HG03575 (cell line): ENCODE results near the gene SYT8.

Experiments
- ATAC-seq: cut with Tn5 transposase; IDR thresholded peaks from one replicate; pipeline ENCODE4 v1.9.1; 2021; ENCODE audit not compliant: unreplicated experiment, insufficient number of reproducible peaks, low FRiP score; ENCODE audit errors: extremely low read depth

SYT8 gene

DNA sequence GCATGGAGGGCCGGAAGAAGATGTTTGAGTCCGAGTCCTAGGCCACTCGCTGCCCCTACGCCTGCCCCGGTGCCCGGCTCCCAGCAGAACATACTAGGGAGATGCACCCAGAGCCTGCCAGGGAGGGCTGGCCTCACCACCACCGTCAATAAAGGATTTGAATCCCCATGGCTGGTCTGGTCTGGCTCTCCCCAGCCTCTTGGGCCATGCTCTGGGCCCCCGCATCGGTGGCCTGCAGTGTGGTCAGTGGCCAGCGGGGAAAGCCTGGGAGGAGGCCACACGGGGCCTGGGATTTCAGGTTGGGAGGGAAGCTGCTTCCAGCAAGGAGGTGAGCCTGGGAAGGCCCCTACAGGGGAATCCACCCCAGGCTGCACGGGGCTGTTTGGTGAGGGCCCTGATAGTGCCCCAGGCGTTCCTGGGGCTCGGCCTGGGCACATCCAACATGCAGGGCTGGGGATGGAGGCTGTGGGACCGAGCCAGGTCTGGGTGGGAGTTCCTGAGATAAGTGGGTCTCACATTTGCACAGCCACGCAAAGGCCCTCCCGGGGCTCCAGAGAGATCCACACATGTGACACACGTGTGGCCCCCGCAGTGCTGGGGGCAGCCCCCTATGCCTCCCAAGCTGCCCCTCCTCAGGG lies 6.8 kb downstream of the SYT8 start:
- ATAC-seq: no peak

- no peak for ATAC-seq
Measured at GRCh38 chr11:1842149-1843097, 7.6 kb downstream of the SYT8 start.

DNA sequence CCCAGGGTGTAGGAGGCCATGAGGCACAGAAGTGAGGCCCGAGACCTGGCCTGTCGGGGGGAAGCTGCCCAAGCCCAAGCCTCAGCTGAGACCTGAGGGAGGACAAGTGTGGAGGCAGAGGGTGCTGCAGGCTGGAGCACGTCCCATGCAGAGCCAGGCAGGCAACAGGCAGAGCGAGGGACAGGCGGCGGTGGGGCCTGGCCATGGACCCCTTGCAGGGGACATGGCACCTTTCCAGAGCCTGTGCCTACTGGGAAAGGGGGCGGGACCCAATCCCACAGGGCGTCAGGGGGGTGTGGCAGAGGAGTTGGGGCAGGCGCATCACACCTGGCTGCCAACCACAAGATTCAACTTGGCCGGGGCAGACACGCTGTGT lies 8.3 kb downstream of the SYT8 start:
- ATAC-seq: no peak

DNA sequence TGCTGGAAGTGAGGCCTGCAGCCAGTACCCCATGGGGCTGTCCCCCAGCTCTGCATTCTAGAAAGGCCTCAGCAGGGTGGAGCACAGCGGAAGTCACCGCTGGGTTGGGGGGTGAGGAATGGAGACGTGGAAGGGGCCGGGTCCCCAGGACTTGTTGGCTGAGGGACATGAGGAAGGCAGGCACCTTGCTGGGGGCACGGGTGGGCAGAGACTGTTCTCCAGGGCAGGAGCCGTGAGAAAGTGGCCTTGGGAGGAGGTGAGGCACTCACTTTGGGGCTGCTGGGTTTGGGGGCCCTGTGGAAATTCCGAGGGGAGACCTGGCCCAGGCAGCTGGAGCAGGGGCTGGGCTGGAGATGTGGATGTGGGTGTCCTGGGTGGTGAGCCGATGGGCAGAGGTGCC lies 9.0 kb downstream of the SYT8 start:
- ATAC-seq: no peak

DNA sequence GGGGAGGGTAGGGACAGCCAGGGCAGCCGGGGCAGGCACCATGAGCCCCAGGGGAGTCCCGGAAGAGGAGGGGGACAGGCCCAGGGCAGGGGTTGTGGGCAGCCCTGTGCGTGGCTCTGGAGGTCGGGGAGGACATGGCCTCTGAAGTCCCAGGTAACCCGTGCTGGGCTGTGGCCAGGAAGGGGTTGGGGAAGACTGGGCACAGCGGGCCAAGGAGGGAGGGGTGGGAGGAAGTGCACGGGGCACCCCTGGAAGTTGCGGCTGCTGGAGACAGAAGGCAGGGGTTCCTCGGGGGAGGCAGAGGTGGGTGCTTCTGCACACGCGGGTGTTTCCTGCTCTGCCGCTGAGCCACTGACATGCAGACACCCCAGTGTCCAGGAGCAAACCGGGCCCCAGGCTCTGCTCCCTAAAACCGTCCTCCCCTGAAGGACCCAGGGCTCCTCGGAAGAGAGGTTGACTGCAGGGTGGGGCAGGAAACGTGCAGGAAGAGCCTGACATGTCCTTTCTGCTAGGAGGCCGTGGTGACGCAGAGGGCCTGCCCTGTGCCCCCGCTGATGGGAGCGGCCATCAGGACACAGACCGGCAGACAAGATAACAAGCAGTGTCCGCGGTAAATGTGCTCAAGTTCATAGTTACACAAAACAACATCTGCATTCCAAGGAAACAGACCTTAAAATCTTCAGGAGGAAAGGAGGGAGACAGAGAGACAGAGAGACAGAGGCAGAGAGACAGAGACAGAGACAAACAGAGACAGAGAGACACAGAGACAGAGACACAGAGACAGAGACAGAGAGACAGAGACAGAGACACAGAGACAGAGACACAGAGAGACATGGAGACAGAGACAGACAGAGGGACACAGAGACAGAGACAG lies 9.7 kb downstream of the SYT8 start:
- no peak for ATAC-seq

GRCh38 chr11:1845095-1845429 lies 10.3 kb downstream of the SYT8 start:
- ATAC-seq: no peak

- no peak for ATAC-seq
Measured at GRCh38 chr11:1845561-1846452, 11.0 kb downstream of the SYT8 start.

DNA sequence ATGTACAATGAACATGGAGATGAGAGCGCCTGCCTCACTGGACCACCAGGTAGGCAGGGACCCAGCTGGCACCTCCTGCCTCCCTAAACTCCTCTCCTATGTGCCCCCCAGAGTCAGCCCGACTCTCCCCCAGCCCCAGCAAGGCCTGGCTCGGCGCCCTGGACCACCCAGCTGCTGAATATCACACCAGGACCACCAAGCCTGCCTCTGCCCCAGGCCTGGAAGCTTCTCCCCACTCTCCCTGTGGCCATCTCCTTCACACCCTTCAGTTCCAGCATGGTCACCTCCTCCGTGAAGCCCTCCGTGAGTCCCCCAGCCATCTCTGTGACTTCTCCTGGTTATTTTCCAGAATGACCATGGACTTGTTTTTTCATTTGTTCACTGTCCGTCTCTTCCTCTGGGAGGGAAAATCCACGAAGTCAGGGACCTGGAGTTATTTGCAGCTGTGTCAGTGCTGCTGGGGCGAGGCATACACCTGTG lies 11.7 kb downstream of the SYT8 start:
- no peak for ATAC-seq

- no peak for ATAC-seq
Measured at GRCh38 chr11:1847006-1847735, 12.4 kb downstream of the SYT8 start.

DNA sequence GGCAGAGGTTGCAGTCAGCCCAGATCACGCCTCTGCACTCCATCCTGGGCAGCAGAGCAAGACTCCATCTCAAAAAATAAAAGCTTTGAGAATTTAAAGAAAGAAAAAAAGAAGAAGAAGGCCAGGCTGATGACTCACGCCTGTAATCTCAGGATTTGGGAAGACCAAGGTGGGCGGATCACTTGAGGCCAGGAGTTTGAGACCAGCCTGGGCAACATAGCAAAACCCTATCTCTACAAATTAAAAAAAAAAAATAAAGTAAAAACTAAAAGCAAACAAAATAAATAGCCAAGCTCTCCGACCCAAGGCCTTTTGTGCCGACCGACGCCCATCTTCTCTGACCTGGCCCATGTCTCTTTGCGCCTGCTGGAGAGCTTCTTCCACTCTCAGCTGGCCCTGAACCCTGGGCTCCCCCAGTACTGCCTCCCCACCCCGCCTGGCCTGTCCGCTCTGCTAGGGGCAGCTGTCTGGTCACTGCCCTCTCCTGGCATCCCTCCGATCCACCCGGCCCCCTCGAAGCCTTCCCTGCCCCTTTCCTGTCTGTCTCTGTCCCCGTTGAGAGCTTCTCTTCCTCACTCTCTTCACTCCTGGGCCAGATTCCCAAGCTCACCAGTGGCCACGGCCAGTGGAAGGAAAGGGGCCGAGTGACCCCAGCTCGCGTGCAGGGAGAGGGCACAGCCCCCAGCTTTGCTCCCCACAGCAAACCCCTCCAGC lies 13.3 kb downstream of the SYT8 start:
- no peak for ATAC-seq

DNA sequence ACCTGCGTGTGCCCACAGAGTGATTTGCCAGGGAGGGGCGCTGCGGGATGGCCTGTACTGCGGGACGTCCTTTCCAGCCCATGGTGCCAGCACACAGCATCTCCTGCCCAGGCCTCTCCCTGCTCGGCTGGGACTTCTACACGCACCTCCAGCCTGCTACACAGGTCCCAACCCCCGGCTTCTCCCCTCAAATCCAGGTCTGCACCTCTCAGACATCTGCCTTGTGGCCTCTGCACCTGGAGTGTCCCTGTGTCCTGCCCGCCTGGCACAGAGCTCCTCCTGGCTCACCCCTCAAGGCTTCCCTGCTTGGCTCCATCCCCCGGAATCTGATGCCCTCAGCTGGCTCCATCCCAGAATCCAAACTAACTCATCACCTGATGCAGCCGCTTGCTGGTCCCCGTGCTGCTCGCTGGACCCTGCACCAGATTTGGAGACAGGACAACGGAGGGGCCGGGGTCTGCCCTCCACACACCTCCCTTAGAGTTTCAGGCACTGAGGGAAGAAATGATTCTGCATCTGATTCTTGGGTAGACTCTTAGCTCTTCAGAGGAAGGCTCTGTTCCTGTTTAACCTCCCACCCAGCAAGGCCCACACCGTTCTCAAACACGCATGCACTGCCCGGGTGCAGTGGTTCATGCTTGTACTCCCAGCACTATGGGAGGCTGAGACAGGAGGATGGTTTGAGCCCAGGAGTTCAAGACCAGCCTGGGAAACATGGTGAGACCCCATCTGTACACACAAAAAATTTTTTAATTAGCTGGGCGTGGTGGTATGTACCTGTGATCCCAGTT lies 14.0 kb downstream of the SYT8 start:
- ATAC-seq: no peak

DNA sequence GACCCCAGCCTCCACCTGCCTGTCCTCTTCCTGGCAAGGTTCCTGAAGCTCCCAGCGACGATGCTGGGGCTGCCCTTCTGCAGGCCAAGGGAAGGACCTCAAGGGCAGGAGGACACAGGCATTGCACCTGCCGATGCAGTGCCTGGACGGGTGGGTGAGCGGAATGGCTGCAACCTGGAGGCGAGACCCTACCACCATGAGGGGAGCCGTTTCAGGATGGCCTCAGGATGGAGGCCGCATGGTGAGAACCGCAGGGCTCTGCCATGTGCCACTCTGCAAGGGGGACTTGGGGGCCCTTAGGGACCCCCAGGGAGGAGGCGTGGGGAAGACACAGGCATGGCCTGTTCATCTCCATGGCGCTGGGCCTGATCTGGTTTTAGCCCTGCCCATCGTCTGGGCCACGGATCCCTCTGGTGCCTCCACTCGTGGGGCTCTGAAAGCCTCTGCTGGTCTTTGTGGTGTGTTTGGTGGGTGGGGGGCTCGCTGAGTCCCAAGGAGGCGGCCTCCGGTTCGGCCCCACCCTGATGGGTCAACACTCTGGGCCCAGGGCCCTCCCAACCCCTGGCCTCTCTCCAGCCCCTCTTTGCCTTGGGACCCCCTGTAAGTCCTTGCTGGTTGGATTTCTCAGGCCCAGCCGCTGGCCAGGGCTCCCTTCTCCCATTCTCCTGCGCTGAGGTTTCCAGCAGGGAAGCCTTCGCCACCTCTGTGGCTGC lies 16.8 kb downstream of the SYT8 start:
- no peak for ATAC-seq

DNA sequence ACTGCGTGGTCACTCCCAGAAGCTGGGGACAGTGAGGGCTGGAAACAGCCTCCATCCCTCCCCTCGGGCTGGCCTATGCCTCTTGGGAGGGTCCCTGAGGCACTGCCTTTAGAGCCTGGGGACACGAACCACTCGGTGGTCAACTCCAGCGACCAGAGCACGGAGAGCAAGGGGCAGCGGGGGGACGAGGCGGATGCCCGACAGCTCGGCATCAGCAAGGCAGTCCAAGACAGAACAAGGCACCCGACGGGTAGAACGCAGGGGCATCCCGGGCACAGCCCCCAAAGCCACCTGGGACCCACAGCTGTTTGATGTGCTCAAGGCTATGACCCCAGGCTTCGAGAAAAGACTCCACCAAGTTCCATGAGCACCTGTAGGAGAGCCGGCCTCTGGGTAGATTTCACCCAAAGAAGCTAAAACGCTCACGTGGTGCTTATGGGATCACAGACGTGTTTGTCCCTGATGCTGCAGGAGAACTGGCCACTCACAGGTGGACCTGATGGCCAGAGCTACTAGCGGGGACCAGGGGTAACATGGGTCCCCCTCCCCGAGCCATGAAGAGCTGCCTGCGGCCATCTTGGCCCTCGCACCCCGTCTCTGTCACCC lies 17.6 kb downstream of the SYT8 start:
- ATAC-seq: no peak

GRCh38 chr11:1852877-1853276 lies 18.1 kb downstream of the SYT8 start, which contains the start of gene LSP1:
Gene LSP1, plus strand, starts transcription at chr11:1853084. Its CDS starts 61 bp downstream, at chr11:1853145.
- peak; percentile 19 for ATAC-seq

- ATAC-seq: no peak
Measured at GRCh38 chr11:1853376-1854131, 18.8 kb downstream of the SYT8 start.
